Bronchial epithelial cell (primary cell): ENCODE measurements around the gene PCNX1. TPM values are rescaled to one million over a fixed set of nuclear protein-coding genes. Genes with fewer than 3 reads are reported as not detected.
"Not testable (repeated sequence)": the region's sequence is repeated elsewhere in the genome, so short reads cannot be mapped to it uniquely, and the experiment has no call there.

Source experiments
- DNase-seq: peaks from one replicate; pipeline ENCODE4 v3.0.0-alpha.2; 2010; ENCODE audit warnings: low read depth
- FAIRE-seq: peaks from 2 replicates; lab custom pipeline; 2011; peaks lifted over from hg19 to GRCh38; lab: Jason Lieb, UNC
- H3K27me3 ChIP-seq: 2 replicates; pipeline ENCODE4 v1.5.1; 2011; ENCODE audit warnings: low read length; ENCODE audit not compliant: control insufficient read depth, insufficient read depth
- H3K36me3 ChIP-seq: 2 replicates; pipeline ENCODE4 v1.5.1; 2011; ENCODE audit warnings: low read length; ENCODE audit not compliant: control insufficient read depth, insufficient read depth
- H3K4me3 ChIP-seq: 2 replicates; pipeline ENCODE4 v1.5.1; 2011; ENCODE audit warnings: mild to moderate bottlenecking, low read depth, low read length, control low read depth
- total RNA-seq: library from RNA; depleted of rRNA; stranded (reverse); fragments of >200 nt; gene quantifications from 2 replicates; pipeline ENCODE4 v1.2.1, GENCODE V29; 2014
- TF ChIP-seq, protein P1 (sequence below): IDR thresholded peaks from 2 replicates; pipeline ENCODE4 v1.5.1; 2011; ENCODE audit warnings: mild to moderate bottlenecking, moderate library complexity, low read length, control low read depth, inconsistent platforms; ENCODE audit not compliant: insufficient read depth, severe bottlenecking

Gene PCNX1
- total RNA-seq, 1 donor from 2014 or later = 24.5 TPM

- TF ChIP-seq, protein P1, sequence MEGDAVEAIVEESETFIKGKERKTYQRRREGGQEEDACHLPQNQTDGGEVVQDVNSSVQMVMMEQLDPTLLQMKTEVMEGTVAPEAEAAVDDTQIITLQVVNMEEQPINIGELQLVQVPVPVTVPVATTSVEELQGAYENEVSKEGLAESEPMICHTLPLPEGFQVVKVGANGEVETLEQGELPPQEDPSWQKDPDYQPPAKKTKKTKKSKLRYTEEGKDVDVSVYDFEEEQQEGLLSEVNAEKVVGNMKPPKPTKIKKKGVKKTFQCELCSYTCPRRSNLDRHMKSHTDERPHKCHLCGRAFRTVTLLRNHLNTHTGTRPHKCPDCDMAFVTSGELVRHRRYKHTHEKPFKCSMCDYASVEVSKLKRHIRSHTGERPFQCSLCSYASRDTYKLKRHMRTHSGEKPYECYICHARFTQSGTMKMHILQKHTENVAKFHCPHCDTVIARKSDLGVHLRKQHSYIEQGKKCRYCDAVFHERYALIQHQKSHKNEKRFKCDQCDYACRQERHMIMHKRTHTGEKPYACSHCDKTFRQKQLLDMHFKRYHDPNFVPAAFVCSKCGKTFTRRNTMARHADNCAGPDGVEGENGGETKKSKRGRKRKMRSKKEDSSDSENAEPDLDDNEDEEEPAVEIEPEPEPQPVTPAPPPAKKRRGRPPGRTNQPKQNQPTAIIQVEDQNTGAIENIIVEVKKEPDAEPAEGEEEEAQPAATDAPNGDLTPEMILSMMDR = no peak
- no peak for FAIRE-seq
- H3K4me3 ChIP-seq = no peak overlapping the region
- H3K36me3 ChIP-seq = no peaks in the 10 kb centered on the region
- DNase-seq = no peak
- no peaks in the 10 kb centered on the region for H3K27me3 ChIP-seq
Measured at GRCh38 chr14:71121711-71122110, 214.5 kb downstream of the PCNX1 start.

DNA sequence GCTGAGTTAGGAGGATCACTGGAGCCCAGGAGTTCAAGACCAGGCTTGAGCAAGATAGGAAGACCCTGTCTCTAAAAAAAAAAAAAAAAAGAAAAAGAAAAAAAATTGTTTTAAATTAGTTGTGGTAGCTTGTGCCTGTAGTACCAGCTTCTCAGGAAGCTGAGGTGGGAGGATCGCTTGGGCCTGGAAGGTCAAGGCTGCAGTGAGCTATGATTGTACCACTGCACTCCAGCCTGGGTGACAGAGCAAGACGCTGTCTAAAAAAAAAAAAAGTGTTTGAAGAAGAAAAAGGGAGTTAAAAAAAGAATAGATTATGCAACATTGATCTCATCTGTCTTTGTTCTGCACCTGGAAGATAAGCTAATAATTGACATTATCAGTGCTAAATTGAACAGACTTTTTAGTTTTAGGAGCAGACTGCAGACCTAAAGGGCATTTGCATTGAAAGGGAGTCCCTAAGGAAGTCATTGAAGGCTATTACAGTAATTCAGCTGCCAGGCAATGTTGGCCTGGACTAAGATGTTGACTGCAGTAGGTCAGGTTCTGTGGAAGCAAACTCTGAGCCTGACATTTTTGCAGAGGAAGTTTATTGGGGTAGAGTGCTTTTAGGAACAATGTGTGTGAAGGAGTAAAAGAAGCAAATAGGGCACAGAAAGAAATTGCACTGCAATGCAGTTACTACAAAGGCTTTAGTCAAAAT, 215.8 kb downstream of the PCNX1 start:
- TF ChIP-seq, protein P1 = no peak
- Histone ChIP-seq H3K27me3 (no peaks in the 10 kb centered on the region), H3K4me3 (no peak overlapping the region), H3K36me3 (no peaks in the 10 kb centered on the region)
- DNase-seq (no peak), FAIRE-seq (no peak)

DNA sequence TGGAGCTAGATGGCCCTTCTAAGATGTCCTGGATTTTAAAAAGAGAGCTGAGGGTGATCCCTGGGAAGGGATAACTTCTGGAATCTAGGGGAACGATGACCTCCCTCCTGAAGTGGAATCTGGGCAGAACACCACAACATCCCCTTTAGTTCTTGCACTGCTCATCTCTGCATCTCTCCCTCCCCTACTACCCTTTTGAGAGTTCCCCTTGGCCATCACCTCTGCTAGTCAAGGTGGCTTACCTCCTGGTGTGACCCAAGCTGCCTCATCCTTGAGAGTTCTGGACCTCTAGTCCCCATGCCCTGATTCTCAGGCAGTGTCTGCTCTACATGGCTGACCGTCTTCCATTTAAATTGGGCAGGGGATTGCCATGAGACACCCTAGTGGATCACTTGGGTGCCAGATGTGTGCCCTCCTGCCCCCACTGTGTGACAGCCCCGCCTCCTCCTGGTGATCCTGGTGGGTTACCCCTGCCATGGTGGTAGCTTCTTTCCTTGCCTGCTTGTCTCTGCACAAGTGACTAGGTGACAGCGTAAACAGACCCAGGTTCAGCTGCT, 216.4 kb downstream of the PCNX1 start:
- TF ChIP-seq, protein P1 = no peak
- no peak for DNase-seq
- H3K27me3 ChIP-seq = no peaks in the 10 kb centered on the region
- H3K36me3 ChIP-seq = no peaks in the 10 kb centered on the region
- no peak for FAIRE-seq
- no peak overlapping the region for H3K4me3 ChIP-seq

DNA sequence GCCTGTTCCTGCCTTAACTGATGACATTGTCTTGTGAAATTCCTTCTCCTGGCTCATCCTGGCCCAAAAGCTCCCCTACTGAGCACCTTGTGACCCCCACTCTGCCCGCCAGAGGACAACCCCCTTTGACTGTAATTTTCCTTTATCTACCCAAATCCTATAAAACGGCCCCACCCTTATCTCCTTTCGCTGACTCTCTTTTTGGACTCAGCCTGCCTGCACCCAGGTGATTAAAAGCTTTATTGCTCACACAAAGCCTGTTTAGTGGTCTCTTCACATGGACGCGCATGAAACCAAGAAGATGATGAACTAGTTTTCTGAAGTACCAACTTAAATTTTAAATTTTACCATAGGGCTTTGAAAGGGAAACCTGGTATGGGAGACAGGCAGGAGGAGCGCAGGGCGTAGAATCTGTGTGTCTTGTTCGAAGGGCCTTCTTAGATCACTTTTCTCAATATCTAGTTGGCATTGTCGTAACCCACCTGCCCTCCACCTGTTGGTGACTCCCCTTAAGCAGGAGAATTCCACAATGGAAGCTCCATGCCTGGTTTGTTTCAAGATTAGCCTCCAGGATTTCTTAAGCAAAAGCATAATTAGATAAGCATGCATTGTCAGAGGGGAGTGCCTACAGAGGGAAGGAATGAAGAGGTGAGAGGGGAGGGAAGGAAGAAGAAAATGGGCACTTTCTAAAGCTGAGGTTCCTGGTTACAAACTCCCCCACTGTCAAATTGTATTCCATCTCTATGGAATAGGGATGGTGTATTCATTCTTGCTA, 222.6 kb downstream of the PCNX1 start:
- not testable (repeated sequence) for H3K36me3 ChIP-seq, H3K4me3 ChIP-seq, H3K27me3 ChIP-seq, DNase-seq, FAIRE-seq

DNA sequence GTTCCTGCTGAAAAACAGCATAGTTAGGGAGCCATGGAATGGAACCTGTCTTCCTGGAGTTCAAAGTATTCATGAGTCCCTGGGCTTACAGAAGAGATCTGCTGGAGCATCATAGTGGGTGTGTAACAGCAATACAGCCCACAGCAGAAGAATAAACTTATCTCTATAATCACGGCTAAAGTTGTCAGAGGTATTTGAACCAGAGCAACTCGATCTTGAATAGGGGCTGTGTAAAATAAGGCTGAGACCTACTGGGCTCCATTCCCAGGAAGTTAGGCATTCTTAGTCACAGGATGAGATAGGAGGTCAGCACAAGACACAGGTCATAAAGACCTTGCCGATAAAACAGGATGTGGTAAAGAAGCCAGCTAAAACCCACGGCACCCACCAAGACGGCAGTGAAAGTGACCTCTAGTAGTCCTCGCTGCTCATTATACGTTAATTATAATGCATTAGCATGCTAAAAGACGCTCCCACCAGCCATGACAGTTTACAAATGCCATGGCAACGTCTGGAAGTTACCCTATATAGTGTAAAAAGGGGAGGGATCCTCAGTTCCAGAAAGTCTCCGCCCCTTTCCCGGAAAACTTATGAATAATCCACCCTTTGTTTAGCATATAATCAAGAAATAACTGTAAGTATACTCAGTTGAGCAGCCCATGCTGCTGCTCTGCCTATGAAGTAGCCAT, 223.4 kb downstream of the PCNX1 start:
- Histone ChIP-seq H3K4me3 (no peak overlapping the region), H3K36me3 (no peaks in the 10 kb centered on the region), H3K27me3 (no peaks in the 10 kb centered on the region)
- DNase-seq (peak; percentile 57), FAIRE-seq (no peak)
- TF ChIP-seq, protein P1 = no peak

DNA sequence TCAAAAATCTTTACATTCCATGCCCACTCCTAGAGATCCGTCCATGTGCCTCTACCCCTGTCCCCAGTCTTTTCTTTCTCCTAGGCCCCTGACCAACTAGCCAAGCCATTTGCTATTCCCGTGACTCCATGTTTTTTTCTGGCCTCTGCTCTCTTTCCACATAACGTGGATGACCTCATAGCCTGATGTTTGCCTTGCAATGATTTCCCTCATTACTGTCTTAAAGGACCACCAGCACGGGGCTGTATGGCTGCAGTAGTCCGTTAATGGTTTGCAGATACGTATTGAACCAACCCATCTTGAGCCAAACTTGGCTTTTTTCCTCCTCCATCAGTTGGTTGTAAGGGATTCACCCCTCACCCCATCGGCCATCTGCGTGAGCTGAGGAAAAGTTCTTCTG, 226.0 kb downstream of the PCNX1 start:
- no peak for DNase-seq
- H3K4me3 ChIP-seq = no peak overlapping the region
- FAIRE-seq = no peak
- H3K36me3 ChIP-seq = no peaks in the 10 kb centered on the region
- H3K27me3 ChIP-seq = no peaks in the 10 kb centered on the region
- TF ChIP-seq, protein P1 = no peak
